ENCODE measurements around the gene CHPF. TPM values are rescaled to one million over a fixed set of nuclear protein-coding genes. Genes with fewer than 3 reads are reported as not detected.

CHPF gene
- total RNA-seq, 2 experiments from 2014 or later: 6.4 to 7.8 TPM

DNA sequence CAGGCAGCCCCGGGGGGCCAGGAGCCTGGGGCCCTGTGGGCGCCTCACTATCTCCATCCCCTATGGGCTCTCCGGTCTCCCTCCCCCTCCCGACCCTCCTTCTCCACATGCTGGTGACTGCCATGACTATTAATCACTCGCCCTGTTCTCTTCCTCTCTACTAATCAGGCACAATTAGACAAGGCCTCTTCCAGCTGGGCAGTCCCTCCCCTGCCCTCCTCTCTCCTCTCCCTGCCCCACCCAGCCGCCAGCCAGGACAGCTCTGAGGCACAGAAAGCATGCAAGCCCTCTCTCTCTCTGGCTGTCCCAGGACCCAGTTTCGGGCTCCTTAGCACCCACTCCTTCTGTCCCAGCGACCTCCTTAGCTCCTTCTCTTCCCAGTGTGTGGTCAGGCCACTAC, 23.5 kb downstream of the CHPF start:
- H3K36me3 Mint-ChIP-seq (ENCODE audit: low read depth): no peaks in the 10 kb centered on the region
- no peak overlapping the region for H3K27ac Mint-ChIP-seq
- CTCF ChIA-PET: interaction anchor here (1.0 to 2.3 kb wide), 4 partner anchors 10 to 25 kb away, joined by 3 to 8 read pairs (median 6); a partner anchor contains a TSS
- peaks cover 3% of the 10 kb centered on the region for H3K4me1 Mint-ChIP-seq
- DNase-seq: no peak
- no peaks in the 10 kb centered on the region for H3K9me3 Mint-ChIP-seq
- POLR2A ChIA-PET: no interaction called here
- peaks cover 74% of the 10 kb centered on the region for H3K27me3 Mint-ChIP-seq
- H3K4me3 Mint-ChIP-seq: no peak overlapping the region

DNA sequence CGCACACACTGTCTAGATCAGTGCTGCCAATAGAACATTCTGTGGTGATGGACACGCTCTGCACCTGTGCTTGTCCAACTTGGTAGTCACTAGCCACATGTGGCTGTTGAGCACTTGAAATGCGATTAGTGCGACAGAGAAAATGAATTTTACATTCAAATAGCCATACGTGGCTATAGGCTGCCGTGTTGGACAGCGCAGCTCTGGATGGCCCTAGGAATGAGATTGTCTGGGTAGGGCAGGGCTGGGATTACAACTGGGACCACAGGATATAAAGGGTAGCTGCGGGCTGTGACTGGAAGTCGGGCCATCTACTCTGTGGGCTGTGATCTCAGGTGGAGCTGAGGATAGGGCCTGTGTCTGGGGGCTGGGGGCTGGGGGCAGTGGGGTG, 24.1 kb downstream of the CHPF start:
- DNase-seq: no peak
- no peak overlapping the region for H3K27ac Mint-ChIP-seq
- no peak overlapping the region for H3K4me3 Mint-ChIP-seq
- no peaks in the 10 kb centered on the region for H3K9me3 Mint-ChIP-seq
- CTCF ChIA-PET: interaction anchor here (1.3 to 2.0 kb wide), 3 partner anchors 10 to 23 kb away, joined by 3 to 8 read pairs (median 5); no protein-coding TSS in a partner anchor
- H3K36me3 Mint-ChIP-seq (ENCODE audit: low read depth): no peaks in the 10 kb centered on the region
- H3K4me1 Mint-ChIP-seq: peaks cover 3% of the 10 kb centered on the region
- peaks cover 71% of the 10 kb centered on the region for H3K27me3 Mint-ChIP-seq
- POLR2A ChIA-PET: interaction anchor here (0.6 kb wide), 1 partner anchor 85 kb away, joined by 3 read pairs; the partner anchor contains the start of gene SPEG

DNA sequence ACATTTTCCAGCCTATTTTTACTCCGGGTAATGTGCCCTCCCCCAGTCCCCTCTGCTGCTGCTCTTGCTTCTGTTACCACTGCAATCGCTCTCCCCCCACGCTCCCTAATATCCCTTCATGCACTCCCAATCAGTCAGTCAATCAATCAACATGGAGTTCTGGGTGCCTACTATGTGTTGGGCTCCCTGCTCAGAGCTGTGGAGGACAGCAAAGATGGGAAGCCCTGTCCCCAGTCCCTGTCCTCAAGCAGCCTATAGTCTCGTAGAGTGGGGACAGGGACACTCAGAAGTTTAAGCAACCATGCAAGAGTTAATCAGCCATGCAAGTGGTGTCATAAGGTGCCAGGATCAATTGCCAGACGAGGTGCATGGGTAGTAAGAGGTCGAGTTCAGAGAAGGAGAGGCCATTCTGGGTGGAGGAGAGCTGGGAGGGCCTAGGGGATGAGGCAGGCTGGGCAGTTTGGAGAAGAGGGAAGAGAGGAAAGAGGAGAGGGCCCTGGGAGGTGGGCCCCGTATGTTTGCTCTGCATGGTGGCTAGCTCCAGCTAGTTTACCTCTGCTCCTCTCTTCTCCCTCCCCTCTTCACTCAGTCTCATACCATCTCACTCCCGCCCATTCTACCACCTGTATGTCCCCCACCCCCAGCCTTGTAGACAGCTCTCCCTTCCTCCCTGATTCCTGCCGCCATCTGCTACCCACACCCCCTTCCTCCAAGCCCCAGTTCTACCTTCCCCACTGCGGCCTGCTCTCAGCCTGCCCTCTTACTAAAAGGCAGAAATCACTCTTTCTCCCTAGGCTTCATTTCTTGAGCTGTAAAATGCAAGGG, 25.4 kb downstream of the CHPF start:
- Mint-ChIP-seq H3K36me3 (ENCODE audit: low read depth) (no peaks in the 10 kb centered on the region), H3K4me1 (peaks cover 4% of the 10 kb centered on the region), H3K27ac (no peak overlapping the region), H3K9me3 (no peaks in the 10 kb centered on the region), H3K4me3 (no peak overlapping the region), H3K27me3 (peaks cover 71% of the 10 kb centered on the region)
- ChIA-PET CTCF (interaction anchor here (0.7 to 2.0 kb wide), 7 partner anchors 10 to 186 kb away, joined by 3 to 7 read pairs (median 3); partner anchors contain the start of genes RESP18 and SPEG), POLR2A (no interaction called here)
- DNase-seq: no peak

DNA sequence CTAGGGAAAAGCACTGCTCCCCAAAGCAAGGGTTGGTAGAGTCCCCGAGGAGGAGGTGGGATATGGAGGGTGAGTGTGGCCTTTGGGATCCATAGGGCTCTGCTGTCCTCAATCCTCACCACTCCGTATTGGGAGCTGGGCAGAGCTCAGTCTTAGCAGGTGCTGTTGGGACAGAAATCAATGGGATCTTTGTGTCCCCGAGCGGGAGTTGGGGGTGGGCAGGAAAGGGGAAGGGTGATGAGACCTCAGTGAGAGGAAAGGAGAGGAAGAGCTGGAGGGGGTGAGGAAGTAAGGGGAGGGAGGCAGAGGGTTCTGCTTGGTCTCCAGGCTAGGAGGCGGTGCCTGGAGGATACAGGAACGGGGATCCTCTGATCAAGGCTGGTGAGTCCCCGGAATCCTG, 26.7 kb downstream of the CHPF start:
- H3K4me1 Mint-ChIP-seq: peaks cover 4% of the 10 kb centered on the region
- no peak for DNase-seq
- H3K36me3 Mint-ChIP-seq (ENCODE audit: low read depth): no peaks in the 10 kb centered on the region
- ChIA-PET POLR2A (no interaction called here), CTCF (interaction anchor here (0.8 to 1.9 kb wide), 3 partner anchors 9 to 104 kb away, joined by 3 to 5 read pairs (median 3); a partner anchor contains a TSS)
- no peak overlapping the region for H3K27ac Mint-ChIP-seq
- H3K27me3 Mint-ChIP-seq: peaks cover 77% of the 10 kb centered on the region
- H3K4me3 Mint-ChIP-seq: no peak overlapping the region
- no peaks in the 10 kb centered on the region for H3K9me3 Mint-ChIP-seq

DNA sequence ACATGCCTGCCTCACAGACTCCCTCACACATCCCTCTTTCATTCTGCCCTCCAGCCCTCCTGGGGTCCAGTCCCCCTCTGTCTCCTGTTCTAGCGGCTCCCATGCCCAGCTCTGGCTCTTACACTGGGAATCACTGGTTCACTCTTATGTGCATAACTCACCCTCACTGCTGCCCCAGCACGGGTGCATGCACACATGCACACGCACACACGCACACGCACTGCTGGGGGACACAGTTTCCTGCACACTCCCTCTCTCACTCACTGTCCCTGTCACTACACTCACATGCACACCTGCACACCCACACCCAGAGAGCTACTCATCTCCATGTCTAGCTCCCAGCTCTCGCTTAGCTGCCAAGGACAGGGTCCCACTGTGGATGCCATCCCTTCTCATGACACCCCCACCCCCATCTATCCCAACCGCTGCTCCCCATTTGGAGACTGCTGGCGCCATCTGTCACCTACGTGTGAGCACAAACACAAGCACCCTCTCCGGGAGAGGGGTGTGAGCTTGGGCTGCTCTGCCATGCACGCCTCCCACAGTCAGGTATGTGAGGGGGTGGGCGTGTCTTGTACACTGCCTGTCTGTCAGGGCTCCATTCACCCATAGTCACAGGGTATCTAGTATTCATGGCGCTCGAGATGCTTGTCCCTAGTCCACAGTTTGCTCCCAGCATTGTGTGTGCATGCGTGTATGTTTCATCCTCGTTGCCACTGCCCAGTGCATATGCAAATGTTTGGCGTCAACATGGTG, 27.6 kb downstream of the CHPF start:
- Mint-ChIP-seq H3K27ac (no peak overlapping the region), H3K4me3 (no peak overlapping the region), H3K4me1 (peaks cover 1% of the 10 kb centered on the region), H3K27me3 (peaks cover 75% of the 10 kb centered on the region), H3K9me3 (no peaks in the 10 kb centered on the region), H3K36me3 (ENCODE audit: low read depth) (no peaks in the 10 kb centered on the region)
- ChIA-PET CTCF (interaction anchor here (1.1 to 1.9 kb wide), 3 partner anchors 10 to 25 kb away, joined by 4 to 5 read pairs (median 5); no protein-coding TSS in a partner anchor), POLR2A (no interaction called here)
- DNase-seq: no peak

DNA sequence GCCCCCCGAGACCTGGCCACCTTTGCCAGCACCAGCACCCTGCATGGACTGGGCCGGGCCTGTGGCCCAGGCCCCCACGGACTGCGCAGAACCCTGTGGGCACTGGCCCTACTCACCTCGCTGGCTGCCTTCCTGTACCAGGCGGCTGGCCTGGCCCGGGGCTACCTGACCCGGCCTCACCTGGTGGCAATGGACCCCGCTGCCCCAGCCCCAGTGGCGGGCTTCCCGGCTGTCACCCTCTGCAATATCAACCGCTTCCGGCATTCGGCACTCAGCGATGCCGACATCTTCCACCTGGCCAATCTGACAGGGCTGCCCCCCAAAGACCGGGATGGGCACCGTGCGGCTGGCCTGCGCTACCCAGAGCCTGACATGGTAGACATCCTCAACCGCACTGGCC, 28.8 kb downstream of the CHPF start:
- CTCF ChIA-PET: interaction anchor here (1.0 to 1.1 kb wide), 2 partner anchors 15 to 20 kb away, joined by 3 to 5 read pairs; no protein-coding TSS in a partner anchor
- POLR2A ChIA-PET: no interaction called here
- no peak overlapping the region for H3K27ac Mint-ChIP-seq
- no peaks in the 10 kb centered on the region for H3K36me3 Mint-ChIP-seq (ENCODE audit: low read depth)
- no peaks in the 10 kb centered on the region for H3K9me3 Mint-ChIP-seq
- peaks cover 7% of the 10 kb centered on the region for H3K4me1 Mint-ChIP-seq
- no peak for DNase-seq
- no peak overlapping the region for H3K4me3 Mint-ChIP-seq
- H3K27me3 Mint-ChIP-seq: peaks cover 78% of the 10 kb centered on the region

DNA sequence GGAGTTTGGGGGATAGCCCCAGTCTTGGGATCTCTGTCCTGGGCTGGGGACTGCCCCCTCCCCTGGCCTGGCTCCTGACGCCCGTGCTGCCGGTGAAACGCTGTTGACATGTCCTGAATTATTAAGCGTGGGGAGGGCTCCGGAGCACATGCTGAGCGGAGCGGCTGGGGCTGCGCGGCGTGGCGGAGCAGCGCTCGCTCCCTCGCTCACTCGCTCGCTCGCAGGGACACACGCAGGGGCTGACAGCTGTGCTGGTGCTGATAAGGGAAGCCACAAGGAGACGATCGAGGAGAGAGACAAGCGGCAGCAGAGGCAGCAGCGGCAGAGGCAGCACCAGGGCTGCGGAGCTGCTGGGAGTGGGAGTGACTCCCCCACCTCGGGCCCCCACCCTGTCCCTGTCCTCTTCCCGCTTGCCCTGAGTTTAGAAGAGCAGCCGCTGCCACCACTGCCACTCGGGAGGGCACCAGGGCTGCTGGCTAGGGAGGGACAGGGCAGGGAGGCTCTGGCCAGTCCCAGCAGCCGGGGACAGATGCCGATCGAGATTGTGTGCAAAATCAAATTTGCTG, 29.3 kb downstream of the CHPF start, which contains the start of gene ASIC4:
TSS of gene ASIC4 (plus strand) at position 287 of the 566 bp plus-strand sequence. CDS start at position 530, 243 bp downstream.
- peaks cover 11% of the 10 kb centered on the region for H3K4me1 Mint-ChIP-seq
- no peaks in the 10 kb centered on the region for H3K9me3 Mint-ChIP-seq
- H3K4me3 Mint-ChIP-seq: no peak within 1 kb of the TSS
- DNase-seq: no peak
- no peaks in the 10 kb centered on the region for H3K36me3 Mint-ChIP-seq (ENCODE audit: low read depth)
- no peak within 1 kb of the TSS for H3K27ac Mint-ChIP-seq
- ChIA-PET CTCF (interaction anchor here (1.0 to 1.1 kb wide), 2 partner anchors 15 to 19 kb away, joined by 3 to 5 read pairs; no protein-coding TSS in a partner anchor), POLR2A (no interaction called here)
- peaks cover 81% of the 10 kb centered on the region for H3K27me3 Mint-ChIP-seq

DNA sequence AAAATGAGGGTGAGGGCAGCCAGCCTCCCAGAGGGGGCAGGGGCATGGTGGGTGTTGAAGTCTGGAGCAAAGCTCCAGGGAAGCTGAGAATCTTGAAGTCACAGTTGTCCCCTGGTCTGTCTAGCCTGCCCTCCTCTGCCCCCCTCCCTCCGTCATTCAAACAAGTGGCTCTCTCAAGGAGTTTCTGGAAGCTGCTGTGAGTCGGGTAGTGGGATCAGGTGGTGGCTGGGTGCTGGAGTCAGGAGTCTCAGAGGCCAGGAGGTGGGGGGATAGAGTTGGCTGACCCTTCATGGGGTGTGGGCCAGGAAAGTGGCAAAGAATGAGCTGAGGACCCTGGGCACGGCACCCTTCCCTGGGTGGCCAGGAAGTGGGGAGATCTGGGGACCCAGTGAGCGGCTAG, 29.8 kb downstream of the CHPF start:
- Mint-ChIP-seq H3K9me3 (no peaks in the 10 kb centered on the region), H3K4me1 (peaks cover 11% of the 10 kb centered on the region), H3K27ac (no peak overlapping the region), H3K4me3 (no peak overlapping the region), H3K36me3 (ENCODE audit: low read depth) (no peaks in the 10 kb centered on the region), H3K27me3 (peaks cover 80% of the 10 kb centered on the region)
- ChIA-PET POLR2A (no interaction called here), CTCF (interaction anchor here (1.0 kb wide), 1 partner anchor 37 kb away, joined by 3 read pairs; no protein-coding TSS in a partner anchor)
- no peak for DNase-seq

DNA sequence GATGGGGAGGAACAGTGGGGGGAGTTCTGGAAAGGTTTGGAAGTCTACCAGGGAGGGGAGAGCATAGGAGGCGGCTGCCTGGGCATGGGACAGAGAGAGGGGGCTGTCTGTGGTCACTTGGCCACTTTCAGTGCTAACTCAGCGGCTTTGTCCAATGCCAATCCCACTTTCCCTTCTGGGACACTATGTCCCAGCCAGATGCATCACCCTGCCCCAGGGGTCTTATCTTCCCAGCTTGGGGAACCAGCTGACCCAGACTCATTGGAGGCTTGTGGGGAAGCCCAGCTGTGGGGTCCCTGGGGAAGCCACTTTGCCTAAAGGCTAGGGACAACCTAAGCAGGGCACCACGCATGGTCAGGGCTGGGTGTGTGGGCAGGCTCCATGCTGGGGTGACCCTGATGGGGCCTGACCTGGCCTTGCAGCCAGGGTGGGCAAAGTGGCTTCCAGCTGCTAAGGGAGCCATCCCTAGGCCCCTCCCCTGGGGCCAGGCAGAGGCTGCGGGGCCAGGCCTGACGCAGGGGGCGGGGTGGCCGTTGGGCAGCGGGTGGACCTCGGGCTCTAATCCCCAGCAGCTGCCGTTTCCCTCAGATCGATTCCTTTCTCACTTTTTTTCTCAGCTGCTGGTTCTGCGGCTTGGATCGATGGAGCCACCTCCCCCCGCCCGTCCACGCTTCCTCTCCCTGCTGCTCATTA, 30.9 kb downstream of the CHPF start:
- ChIA-PET POLR2A (no interaction called here), CTCF (interaction anchor here (0.8 to 6.2 kb wide), 4 partner anchors 9 to 36 kb away, joined by 3 to 58 read pairs (median 7); partner anchors contain the start of gene GMPPA)
- no peaks in the 10 kb centered on the region for H3K36me3 Mint-ChIP-seq (ENCODE audit: low read depth)
- peaks cover 76% of the 10 kb centered on the region for H3K27me3 Mint-ChIP-seq
- H3K9me3 Mint-ChIP-seq: no peaks in the 10 kb centered on the region
- H3K4me3 Mint-ChIP-seq: no peak overlapping the region
- no peak overlapping the region for H3K27ac Mint-ChIP-seq
- no peak for DNase-seq
- peaks cover 11% of the 10 kb centered on the region for H3K4me1 Mint-ChIP-seq

DNA sequence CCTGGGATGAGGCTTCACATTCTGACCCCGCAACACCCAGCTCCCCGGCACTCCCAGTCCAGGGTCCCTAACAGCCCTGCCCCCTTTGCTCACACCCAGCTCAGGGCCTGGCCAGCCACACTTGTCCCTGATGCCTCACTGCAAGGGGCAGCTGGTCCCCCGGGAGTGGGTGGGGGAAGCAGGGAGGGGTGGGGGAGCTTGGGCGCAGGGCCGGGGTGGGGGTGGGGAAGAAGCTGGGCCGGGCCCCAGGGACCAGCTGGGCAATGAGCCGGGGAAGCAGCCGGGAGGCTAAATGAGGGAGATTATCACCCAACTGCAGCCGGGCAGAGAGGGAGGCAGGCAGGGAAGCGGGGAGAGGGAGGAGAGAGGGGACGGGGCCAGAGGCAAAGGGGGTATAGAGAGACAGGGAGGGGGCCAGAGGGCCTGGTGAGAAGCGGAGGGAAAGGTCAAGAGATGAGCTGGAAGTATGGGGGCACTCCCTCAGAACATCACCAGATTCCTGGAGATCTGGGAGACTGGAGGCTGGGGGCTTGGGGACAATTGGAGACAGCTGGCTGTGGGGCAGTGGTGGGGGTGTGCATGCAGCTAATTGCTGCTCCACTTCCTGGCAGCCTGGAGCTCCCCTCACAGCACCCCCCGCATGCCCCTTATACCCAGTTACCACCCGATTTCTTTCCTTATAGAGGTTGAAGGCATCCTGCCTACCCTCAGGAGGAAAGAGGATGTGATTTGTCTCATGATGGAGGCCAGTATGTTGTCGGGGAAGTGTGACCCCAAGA, 31.9 kb downstream of the CHPF start:
- Mint-ChIP-seq H3K27me3 (peaks cover 66% of the 10 kb centered on the region), H3K9me3 (no peaks in the 10 kb centered on the region), H3K27ac (no peak overlapping the region), H3K4me1 (peaks cover 11% of the 10 kb centered on the region), H3K4me3 (no peak overlapping the region), H3K36me3 (ENCODE audit: low read depth) (no peaks in the 10 kb centered on the region)
- POLR2A ChIA-PET: no interaction called here
- CTCF ChIA-PET: interaction anchor here (0.6 to 6.2 kb wide), 5 partner anchors 10 to 438 kb away, joined by 3 to 58 read pairs (median 5); partner anchors contain the start of gene GMPPA
- DNase-seq: no peak

DNA sequence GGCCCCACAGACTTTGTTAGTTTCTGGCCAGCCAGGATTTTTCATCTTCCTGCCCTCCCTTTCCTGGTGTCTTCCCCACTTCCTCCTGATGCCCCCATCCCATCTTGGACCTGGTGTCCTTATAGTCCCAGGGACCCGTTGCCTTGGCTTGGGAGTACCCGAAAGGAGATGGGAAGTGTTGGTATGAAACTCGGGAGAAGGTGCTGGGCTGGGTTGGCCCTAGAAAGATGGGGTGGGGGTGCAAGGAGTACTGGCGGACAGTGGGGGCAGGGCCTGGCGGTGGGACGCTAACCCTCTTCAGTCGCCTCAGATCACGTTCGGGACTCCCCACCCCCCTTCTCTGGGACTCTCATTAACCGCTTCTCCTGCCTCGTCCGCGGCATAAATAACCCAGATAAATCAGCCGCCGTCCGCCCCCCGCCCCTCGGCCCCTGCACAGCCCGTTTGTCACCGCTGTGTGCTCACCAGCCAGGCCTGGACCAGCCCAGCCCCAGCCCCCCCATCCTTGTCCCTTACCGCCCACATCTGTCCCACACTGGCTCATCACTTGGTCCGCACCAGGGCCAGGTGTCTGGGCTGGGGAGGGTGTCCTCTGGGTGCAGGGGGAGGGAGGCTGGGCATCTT, 33.0 kb downstream of the CHPF start:
- H3K27ac Mint-ChIP-seq: no peak overlapping the region
- peaks cover 56% of the 10 kb centered on the region for H3K27me3 Mint-ChIP-seq
- no peak for DNase-seq
- H3K4me3 Mint-ChIP-seq: no peak overlapping the region
- H3K36me3 Mint-ChIP-seq (ENCODE audit: low read depth): peaks cover 3% of the 10 kb centered on the region
- no peaks in the 10 kb centered on the region for H3K9me3 Mint-ChIP-seq
- peaks cover 11% of the 10 kb centered on the region for H3K4me1 Mint-ChIP-seq
- POLR2A ChIA-PET: no interaction called here
- CTCF ChIA-PET: interaction anchor here (0.7 to 6.2 kb wide), 8 partner anchors 10 to 68 kb away, joined by 3 to 58 read pairs (median 4); partner anchors contain the start of gene GMPPA

Measured in activated CD4-positive, alpha-beta T cell treated with anti-CD3 and anti-CD28 coated beads, Interleukin-2, amount 10 ng/mL, durations not matched to agents 7 days and 5 days (primary cell).